Endothelial cell (in vitro differentiated cells): ENCODE measurements around the gene HIBCH. TPM values are rescaled to one million over a fixed set of nuclear protein-coding genes. Genes with fewer than 3 reads are reported as not detected.
"Not testable (repeated sequence)": the region's sequence is repeated elsewhere in the genome, so short reads cannot be mapped to it uniquely, and the experiment has no call there.

ENCODE experiments used
- DNase-seq: peaks from one replicate; pipeline ENCODE4 v3.0.0; 2021; ENCODE audit warnings: low spot score
- H3K27ac Mint-ChIP-seq: one replicate; pipeline ENCODE4 v1.8.0; 2021; ENCODE audit warnings: mixed read lengths, inconsistent platforms; ENCODE audit not compliant: unreplicated experiment
- H3K27me3 Mint-ChIP-seq: one replicate; pipeline ENCODE4 v1.8.0; 2021; ENCODE audit warnings: mild to moderate bottlenecking, moderate library complexity, mixed read lengths, inconsistent platforms; ENCODE audit not compliant: unreplicated experiment
- H3K36me3 Mint-ChIP-seq: one replicate; pipeline ENCODE4 v1.8.0; 2021; ENCODE audit warnings: mild to moderate bottlenecking, low read depth, mixed read lengths, inconsistent platforms; ENCODE audit not compliant: unreplicated experiment
- H3K4me1 Mint-ChIP-seq: one replicate; pipeline ENCODE4 v1.8.0; 2021; ENCODE audit warnings: mild to moderate bottlenecking, mixed read lengths, inconsistent platforms; ENCODE audit not compliant: unreplicated experiment
- H3K4me3 Mint-ChIP-seq: one replicate; pipeline ENCODE4 v1.8.0; 2021; ENCODE audit warnings: mild to moderate bottlenecking, mixed read lengths, inconsistent platforms; ENCODE audit not compliant: unreplicated experiment
- H3K9me3 Mint-ChIP-seq: one replicate; pipeline ENCODE4 v1.8.0; 2021; ENCODE audit warnings: mixed read lengths, inconsistent platforms; ENCODE audit not compliant: unreplicated experiment
- CTCF ChIP-seq: fragments of 200-600 bp; sonication (generic); IDR thresholded peaks from one replicate; pipeline ENCODE4 v1.5.0; 2021; ENCODE audit warnings: antibody characterized with exemption; ENCODE audit not compliant: unreplicated experiment
- total RNA-seq: library from RNA; stranded (reverse); fragmentation: NEBNext Ultra II Directional; extraction: Animal tissue kit (Norgen Biotek cat#: 25700); gene quantifications from one replicate; pipeline ENCODE4 v1.2.1, GENCODE V29; 2021; ENCODE audit not compliant: unreplicated experiment

Gene HIBCH
- total RNA-seq, 1 donor from 2014 or later: 29.8 TPM

GRCh38 chr2:190270298-190270697 lies 49.3 kb downstream of the HIBCH start:
- Mint-ChIP-seq H3K27me3 (no peaks in the 10 kb centered on the region), H3K36me3 (peaks cover 3% of the 10 kb centered on the region)
- no peak for DNase-seq

GRCh38 chr2:190269699-190270098 lies 49.9 kb downstream of the HIBCH start:
- not testable (repeated sequence) for H3K4me3 Mint-ChIP-seq, H3K27me3 Mint-ChIP-seq, H3K9me3 Mint-ChIP-seq, H3K36me3 Mint-ChIP-seq, H3K27ac Mint-ChIP-seq, DNase-seq, H3K4me1 Mint-ChIP-seq

More at GRCh38 chr2:190270298-190270697, 49.3 kb downstream of the HIBCH start:
- Mint-ChIP-seq H3K4me1 (peaks cover 5% of the 10 kb centered on the region), H3K4me3 (no peak overlapping the region), H3K27ac (no peak overlapping the region), H3K9me3 (no peaks in the 10 kb centered on the region)
- TF ChIP-seq CTCF: no peak

GRCh38 chr2:190267302-190267701 lies 52.3 kb downstream of the HIBCH start:
- Mint-ChIP-seq H3K9me3 (no peaks in the 10 kb centered on the region), H3K27me3 (no peaks in the 10 kb centered on the region), H3K36me3 (peaks cover 3% of the 10 kb centered on the region), H3K4me3 (no peak overlapping the region), H3K4me1 (peaks cover 2% of the 10 kb centered on the region), H3K27ac (no peak overlapping the region)
- no peak for DNase-seq
- TF ChIP-seq CTCF: no peak

- H3K4me1 Mint-ChIP-seq: no peaks in the 10 kb centered on the region
- no peak overlapping the region for H3K4me3 Mint-ChIP-seq
These were observed 53.3 kb downstream of the HIBCH start for GRCh38 chr2:190266314-190266713.

GRCh38 chr2:190261851-190262250 lies 57.8 kb downstream of the HIBCH start:
- no peaks in the 10 kb centered on the region for H3K9me3 Mint-ChIP-seq
- no peak overlapping the region for H3K4me3 Mint-ChIP-seq
- TF ChIP-seq CTCF: no peak
- H3K4me1 Mint-ChIP-seq: no peaks in the 10 kb centered on the region
- H3K27me3 Mint-ChIP-seq: no peaks in the 10 kb centered on the region
- no peak overlapping the region for H3K27ac Mint-ChIP-seq
- peaks cover 17% of the 10 kb centered on the region for H3K36me3 Mint-ChIP-seq
- no peak for DNase-seq

More at GRCh38 chr2:190266314-190266713, 53.3 kb downstream of the HIBCH start:
- Mint-ChIP-seq H3K27ac (no peak overlapping the region), H3K27me3 (no peaks in the 10 kb centered on the region), H3K9me3 (no peaks in the 10 kb centered on the region), H3K36me3 (peaks cover 3% of the 10 kb centered on the region)
- TF ChIP-seq CTCF: no peak
- DNase-seq: no peak

- Mint-ChIP-seq H3K9me3 (no peaks in the 10 kb centered on the region), H3K4me3 (no peak overlapping the region), H3K27ac (no peak overlapping the region), H3K27me3 (no peaks in the 10 kb centered on the region), H3K36me3 (peaks cover 15% of the 10 kb centered on the region), H3K4me1 (peaks cover 7% of the 10 kb centered on the region)
- DNase-seq: no peak
- TF ChIP-seq CTCF: no peak
These were observed 63.5 kb downstream of the HIBCH start for GRCh38 chr2:190256087-190256486.
